ENCODE measurements around the gene DGCR2.
"Not testable (repeated sequence)": the region's sequence is repeated elsewhere in the genome, so short reads cannot be mapped to it uniquely, and the experiment has no call there.

DNA sequence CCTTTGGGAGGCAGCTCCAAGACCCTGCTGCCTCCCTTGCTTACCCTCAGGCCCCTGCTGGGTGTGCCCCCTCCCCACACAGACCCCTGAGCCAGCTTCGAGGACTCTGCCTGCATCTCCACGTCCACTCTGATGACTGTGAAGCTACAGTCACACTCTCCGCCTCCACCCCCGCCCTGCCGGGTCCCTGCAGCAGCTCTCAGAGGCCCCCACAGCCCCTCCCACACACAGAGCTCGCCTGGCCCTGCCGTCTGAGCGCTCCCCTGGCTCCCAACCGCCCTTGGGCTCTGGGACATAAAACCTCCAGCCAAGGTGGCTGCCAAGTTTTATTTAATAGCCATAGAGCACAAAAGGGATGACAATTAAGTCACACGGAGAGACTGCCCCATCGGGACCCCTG lies 96.1 kb downstream of the DGCR2 start:
- not testable (repeated sequence) for TF ChIP-seq POLR2A (IDR thresholded peaks at IDR 0.05; ENCODE audit: low read depth, low read length); RBBP5 (conservative IDR thresholded peaks at IDR 0.05); CHD2 (IDR thresholded peaks at IDR 0.05; ENCODE audit: borderline replicate concordance, low read depth, low read length); EP300 (IDR thresholded peaks at IDR 0.05; ENCODE audit: borderline replicate concordance in 1 of 2, control insufficient read depth in 1 of 2, low read depth in 2 of 2, low read length in 2 of 2); CTCF (IDR thresholded peaks at IDR 0.05 in 2 of 3, conservative IDR thresholded peaks at IDR 0.05 in 1 of 3; ENCODE audit: control insufficient read depth in 2 of 3, extremely low read depth in 1 of 3, insufficient read depth in 1 of 3, low read depth in 3 of 3, low read length in 3 of 3); CHD1 (IDR thresholded peaks at IDR 0.05; ENCODE audit: low read depth, low read length); FOXK2 (IDR thresholded peaks at IDR 0.05); TCF12 (IDR thresholded peaks at IDR 0.05; ENCODE audit: low read depth, low read length); DPF2 (IDR thresholded peaks at IDR 0.05); ATF3 (IDR thresholded peaks at IDR 0.05; ENCODE audit: borderline replicate concordance, extremely low read depth, low read depth, low read length); BHLHE40 (IDR thresholded peaks at IDR 0.05; ENCODE audit: borderline replicate concordance in 1 of 2, low read depth in 2 of 2, low read length in 1 of 2)
